OCI-LY3 (cell line): ENCODE data around the gene FILIP1L.

Source experiments
- CTCF ChIP-seq: fragments of 200-600, 300-600 bp; sonication (generic); IDR thresholded peaks from 2 replicates; pipeline ENCODE4 v1.5.1; 2014; ENCODE audit warnings: antibody characterized with exemption, low read length, low read depth
- EZH2phosphoT487 ChIP-seq: fragments of 200-600 bp; shearing (Covaris generic); IDR thresholded peaks from 2 replicates; pipeline ENCODE4 v1.6.1; 2018; ENCODE audit warnings: antibody characterized with exemption, mixed run types, low read depth

- TF ChIP-seq CTCF (no peak), EZH2phosphoT487 (no peak)
These were observed 130.2 kb downstream of the FILIP1L start for GRCh38 chr3:99984139-99984538.
